ENCODE data around the gene TAF8.

GRCh38 chr6:42108071-42108470 is 57.7 kb downstream of the TAF8 start:
- no peak for TF ChIP-seq POLR2A (IDR thresholded peaks at IDR 0.05)
- TF ChIP-seq CTCF (IDR thresholded peaks at IDR 0.05) = no peak
